GM12865 (cell line): Measurements from ENCODE around the gene RASA3.
A peak's percentile ranks its signal among the peaks of the same experiment; 100 is the strongest.
"Not testable (repeated sequence)": the region's sequence is repeated elsewhere in the genome, so short reads cannot be mapped to it uniquely, and the experiment has no call there.

Experiments
- DNase-seq: peaks from one replicate; pipeline ENCODE4 v3.0.0; 2010; ENCODE audit warnings: low read depth
- H3K4me3 ChIP-seq: 2 replicates; pipeline ENCODE4 v1.5.1; 2011; ENCODE audit warnings: mild to moderate bottlenecking, low read depth, low read length, control low read depth
- CTCF ChIP-seq: IDR thresholded peaks from 2 replicates; pipeline ENCODE4 v1.5.1; 2011; ENCODE audit warnings: low read length, control low read depth, low read depth, inconsistent platforms; ENCODE audit not compliant: insufficient read depth; ENCODE audit errors: missing control alignments

Gene RASA3

GRCh38 chr13:114021464-114022308 is 110.7 kb downstream of the RASA3 start:
- H3K4me3 ChIP-seq, result no peak overlapping the region
- DNase-seq, result no peak
- TF ChIP-seq CTCF, result no peak

- no peak for TF ChIP-seq CTCF
- H3K4me3 ChIP-seq, result no peak overlapping the region
- DNase-seq, result no peak
Measured at GRCh38 chr13:114020750-114021463, 111.5 kb downstream of the RASA3 start.

DNA sequence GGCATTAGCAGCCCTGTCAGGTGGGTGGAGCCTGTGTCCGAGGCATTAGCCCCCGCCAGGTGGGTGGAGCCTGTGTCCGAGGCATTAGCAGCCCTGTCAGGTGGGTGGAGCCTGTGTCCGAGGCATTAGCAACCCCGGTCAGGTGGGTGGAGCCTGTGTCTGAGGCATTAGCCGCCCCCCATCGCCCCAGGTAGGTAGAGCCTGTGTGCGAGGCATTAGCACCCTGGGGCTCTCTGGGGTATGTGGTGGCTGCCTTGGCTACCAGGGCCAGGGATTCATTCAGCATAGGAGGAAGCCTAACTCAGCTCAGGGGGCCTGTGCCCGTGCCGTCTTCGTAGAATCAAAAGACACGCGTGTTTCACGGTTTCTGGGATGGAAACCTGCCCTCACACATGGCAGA is 112.3 kb downstream of the RASA3 start:
- not testable (repeated sequence) for DNase-seq, H3K4me3 ChIP-seq

DNA sequence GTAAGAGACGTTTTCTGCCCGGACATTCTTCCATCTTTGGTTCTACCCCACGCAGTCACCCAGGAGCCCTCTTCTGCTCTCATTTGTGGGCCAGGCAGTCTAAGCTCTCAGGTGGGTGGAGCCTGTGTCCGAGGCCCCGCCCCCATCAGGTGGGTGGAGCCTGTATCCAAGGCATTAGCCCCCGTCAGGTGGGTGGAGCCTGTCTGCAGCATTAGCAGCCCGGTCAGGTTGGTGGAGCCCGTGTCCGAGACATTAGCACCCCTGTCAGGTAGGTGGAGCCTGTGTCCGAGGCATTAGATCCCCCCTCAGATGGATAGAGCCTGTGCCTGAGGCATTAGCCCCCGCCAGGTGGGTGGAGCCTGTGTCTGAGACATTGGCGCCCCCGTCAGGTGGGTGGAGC is 113.1 kb downstream of the RASA3 start:
- no peak for TF ChIP-seq CTCF
- peak; percentile 52 for DNase-seq
- H3K4me3 ChIP-seq, result no peak overlapping the region

DNA sequence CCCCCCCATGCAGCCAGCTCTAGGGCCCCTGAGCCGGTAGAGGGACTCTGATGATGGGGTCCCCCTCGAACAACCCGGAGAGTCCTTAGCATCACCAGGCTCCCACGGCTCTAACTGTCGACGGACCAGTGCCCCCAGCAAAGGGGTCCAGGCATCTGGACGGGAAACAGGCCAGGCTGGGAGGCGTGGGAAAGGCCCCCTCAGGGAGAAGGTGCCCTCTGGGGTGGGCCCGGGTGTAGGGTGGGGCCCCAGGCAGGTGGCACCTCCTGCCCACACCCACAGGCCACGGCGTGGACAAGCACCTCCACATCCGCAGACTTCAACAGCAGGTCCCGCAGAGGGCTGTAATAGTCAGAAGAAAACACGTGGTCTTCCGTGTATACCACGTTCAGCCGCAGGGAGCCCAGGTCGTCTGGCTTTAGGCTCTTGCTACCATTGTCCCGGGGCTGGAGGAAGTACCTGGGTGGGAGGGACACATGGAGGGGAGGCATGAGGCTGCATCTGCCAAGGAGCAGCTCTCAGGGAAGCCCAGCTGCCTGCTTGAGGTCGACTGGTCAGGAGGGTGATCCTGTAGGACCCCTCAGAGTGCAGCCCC is 113.9 kb downstream of the RASA3 start:
- H3K4me3 ChIP-seq, result no peak overlapping the region
- no peak for DNase-seq
- no peak for TF ChIP-seq CTCF

- no peak for TF ChIP-seq CTCF
- no peak overlapping the region for H3K4me3 ChIP-seq
- DNase-seq, result no peak
Measured at GRCh38 chr13:114017966-114018365, 114.5 kb downstream of the RASA3 start.

DNA sequence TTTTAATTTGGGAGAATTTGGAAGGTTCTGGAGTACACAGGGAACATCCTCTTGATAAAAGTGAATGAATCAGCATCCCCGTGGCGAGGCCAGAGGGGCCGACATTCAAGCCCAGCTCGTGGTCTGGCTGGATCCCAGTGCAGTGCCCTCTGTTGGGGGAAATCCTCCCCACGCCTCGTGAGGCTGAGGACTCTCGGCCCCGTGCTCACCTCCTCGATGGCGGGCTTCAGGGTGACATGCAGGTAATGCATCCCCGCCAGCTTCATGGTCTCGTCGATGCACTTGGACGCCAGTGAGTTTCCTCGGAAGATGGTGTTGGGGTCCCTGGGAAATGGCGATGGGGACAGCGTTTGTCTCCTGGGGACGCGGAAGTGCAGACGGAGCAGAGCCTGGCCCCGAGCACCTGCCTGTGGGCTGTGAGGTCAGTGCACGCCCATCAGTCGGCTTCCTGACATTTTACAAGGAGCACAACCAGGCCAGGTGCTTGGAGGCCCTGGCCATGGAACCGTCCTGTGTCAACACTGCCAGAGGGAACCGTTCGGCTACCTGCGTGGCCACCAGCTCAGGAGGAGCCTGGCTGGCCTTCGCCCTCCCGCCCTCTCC is 115.3 kb downstream of the RASA3 start:
- TF ChIP-seq CTCF, result no peak
- no peak overlapping the region for H3K4me3 ChIP-seq
- no peak for DNase-seq
